Fibroblast of lung (primary cell): ENCODE results near the gene CRTAC1.

Source experiments
- EZH2 ChIP-seq: IDR thresholded peaks from 2 replicates; pipeline ENCODE4 v1.5.1; 2012; ENCODE audit warnings: low read length, control low read depth, mild to moderate bottlenecking; ENCODE audit errors: missing control alignments
- TF ChIP-seq, protein P1 (sequence below), 2 donors: IDR thresholded peaks in 1 of 2; conservative IDR thresholded peaks in 1 of 2; 1 replicate in 1 of 2; 2 replicates in 1 of 2; pipeline ENCODE4 v1.5.1; 2011 to 2012; ENCODE audit warnings: low read length in 2 of 2, control low read depth in 1 of 2, inconsistent platforms in 1 of 2, low read depth in 1 of 2, mild to moderate bottlenecking in 1 of 2

DNA sequence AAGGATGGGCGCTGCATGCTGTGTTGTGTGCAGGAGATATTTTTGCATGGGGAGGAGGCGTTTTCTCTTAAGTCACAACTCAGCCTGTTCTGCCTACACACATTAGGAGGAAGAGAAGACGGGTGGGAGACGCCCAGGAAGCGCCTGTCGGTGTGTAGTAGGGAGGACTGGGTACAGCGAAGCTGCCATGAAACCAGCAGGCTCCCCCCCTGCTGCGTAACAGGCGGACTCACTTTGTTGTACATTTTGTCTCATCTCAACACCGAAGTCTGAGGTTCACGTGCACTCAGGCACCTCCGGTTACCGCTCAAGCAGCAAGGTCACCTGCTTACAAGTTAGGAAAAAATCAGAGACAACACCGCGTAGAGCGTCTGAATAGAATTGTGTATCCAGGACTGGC is 56.3 kb downstream of the CRTAC1 start:
- TF ChIP-seq, protein P1, sequence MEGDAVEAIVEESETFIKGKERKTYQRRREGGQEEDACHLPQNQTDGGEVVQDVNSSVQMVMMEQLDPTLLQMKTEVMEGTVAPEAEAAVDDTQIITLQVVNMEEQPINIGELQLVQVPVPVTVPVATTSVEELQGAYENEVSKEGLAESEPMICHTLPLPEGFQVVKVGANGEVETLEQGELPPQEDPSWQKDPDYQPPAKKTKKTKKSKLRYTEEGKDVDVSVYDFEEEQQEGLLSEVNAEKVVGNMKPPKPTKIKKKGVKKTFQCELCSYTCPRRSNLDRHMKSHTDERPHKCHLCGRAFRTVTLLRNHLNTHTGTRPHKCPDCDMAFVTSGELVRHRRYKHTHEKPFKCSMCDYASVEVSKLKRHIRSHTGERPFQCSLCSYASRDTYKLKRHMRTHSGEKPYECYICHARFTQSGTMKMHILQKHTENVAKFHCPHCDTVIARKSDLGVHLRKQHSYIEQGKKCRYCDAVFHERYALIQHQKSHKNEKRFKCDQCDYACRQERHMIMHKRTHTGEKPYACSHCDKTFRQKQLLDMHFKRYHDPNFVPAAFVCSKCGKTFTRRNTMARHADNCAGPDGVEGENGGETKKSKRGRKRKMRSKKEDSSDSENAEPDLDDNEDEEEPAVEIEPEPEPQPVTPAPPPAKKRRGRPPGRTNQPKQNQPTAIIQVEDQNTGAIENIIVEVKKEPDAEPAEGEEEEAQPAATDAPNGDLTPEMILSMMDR (conservative IDR thresholded peaks at IDR 0.05 in 1 of 2, IDR thresholded peaks at IDR 0.05 in 1 of 2; ENCODE audit: low read depth in 1 of 2, low read length in 2 of 2) = no peak
- no peak for TF ChIP-seq EZH2
